NCI-H128 (cell line): ENCODE measurements around the gene MBL2.

Source experiments
- DNase-seq: peaks from one replicate; lab custom pipeline; 2025; ENCODE audit not compliant: unreplicated experiment; lab: John Stamatoyannopoulos, UW

MBL2 gene

DNA sequence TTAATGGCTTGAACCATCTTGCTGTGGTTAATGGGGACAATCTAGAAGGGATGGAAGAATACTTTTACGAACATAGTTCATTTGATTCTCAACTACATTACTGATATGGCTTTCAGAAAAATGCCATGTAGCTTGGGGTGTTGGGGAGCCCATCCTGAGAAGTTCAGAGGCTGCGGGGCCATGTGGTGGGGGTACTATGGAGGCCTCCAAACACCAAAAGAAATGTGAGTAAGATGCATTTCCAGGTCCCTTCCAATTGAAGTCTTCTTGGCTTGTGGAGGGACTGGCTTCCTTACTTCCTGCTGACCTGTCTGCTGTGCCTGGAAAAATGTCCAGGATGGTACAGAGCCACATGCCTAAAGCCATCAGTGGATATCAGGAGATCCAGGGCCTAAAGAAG, 1.6 kb upstream of the MBL2 start:
- no peak for DNase-seq

DNA sequence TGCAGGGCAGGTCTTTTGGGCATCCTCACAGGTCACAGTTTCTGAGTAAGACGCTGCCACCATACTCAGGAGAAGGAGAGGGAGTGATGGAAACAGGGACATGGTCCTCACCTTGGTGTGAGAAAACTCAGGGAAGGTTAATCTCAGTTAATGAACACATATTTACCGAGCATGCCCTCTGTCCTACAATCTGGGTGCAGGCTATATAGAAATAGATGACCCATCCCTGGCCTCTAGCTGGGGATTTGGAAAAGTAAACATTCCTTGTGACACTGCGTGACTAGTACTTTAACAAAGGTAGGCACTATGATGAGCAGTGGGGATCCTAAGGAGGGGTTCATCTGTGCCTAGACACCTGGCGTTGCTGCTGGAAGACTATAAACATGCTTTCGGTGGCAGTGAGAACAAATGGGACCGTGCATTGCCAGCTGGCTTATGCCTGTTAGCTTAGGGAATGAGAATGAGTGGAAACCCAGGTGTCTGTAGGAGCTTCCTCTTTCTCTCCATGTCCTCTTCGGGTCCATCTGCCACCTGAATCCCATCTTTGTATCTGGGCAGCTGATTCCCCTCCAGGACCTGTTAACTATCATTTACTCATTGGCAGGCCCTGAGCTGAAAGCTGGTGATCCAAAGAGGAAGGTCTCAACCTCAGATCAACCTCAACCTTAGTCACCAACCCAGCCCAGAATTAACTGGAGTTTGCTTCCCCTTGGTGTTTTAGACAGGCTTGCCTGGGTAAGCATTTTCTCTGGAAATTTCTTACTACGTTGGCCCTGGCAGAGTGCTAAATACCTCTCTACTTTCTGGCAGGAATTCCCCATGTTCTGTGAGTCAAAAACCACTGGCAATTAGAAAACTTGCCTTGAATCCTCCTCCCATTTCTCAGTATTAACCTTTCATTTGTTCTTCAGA, 794 bp downstream of the MBL2 start:
- no peak for DNase-seq

DNA sequence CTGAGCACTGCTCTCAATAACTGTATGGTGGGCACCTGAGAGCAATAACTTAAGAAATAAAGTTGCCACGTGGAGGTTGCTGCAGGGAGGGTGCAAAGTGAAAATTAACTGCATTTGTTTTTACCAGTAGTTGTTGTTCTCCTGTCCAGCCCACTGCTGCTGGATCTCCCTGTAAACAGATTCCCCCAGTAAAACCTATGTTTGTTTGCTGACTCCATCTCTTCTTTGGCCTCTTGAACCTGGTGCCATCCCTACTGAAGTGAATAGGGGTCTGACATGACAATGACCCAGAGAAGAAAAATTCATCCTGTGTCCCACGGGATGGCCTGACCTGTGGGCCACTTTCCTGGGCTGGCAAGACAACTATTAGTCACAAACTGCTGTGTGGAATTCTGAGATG, 1.7 kb downstream of the MBL2 start:
- DNase-seq = no peak

DNA sequence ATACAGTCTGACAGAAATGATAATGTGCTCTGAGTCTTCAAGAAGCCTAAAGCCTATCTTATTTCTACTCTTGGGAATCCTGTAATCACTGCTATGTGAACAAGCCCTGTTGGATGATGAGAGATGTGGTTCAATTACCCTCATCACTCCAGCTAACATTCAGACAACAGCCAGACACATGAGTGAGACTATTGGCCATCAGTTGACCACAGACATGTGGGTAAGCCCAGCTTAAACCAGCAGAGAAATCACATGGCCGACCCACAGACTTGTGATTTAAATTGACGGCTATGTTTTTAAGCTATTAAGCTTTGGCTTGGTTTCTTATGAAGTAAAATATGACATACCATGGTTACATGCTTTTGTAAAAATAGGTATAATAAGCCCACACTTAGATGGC, 2.6 kb downstream of the MBL2 start:
- DNase-seq = no peak

DNA sequence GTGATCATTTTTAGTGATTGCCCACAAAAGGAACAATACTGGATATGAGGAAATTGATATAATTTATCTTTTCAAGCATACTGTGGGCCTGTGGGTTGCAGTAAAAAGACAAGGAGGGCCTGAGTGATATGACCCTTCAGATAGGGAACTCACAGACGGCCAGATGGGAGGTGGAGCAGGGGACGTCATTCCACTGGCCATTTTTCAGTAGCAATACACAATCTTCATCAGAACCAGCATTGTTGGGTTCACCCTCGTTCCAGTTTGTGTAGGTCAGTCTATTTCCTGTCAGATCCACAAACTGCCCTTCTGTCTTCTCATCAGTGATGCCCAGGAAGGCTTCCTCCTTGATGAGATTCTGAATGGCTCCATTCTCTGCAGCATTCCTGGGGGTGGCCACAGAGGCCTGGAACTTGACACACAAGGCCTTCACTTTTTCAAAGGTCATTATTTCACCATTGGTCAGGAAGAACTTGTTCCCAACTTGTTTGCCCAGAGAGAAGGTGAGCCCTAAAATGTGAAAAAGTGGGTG, 4.5 kb downstream of the MBL2 start:
- DNase-seq = no peak

DNA sequence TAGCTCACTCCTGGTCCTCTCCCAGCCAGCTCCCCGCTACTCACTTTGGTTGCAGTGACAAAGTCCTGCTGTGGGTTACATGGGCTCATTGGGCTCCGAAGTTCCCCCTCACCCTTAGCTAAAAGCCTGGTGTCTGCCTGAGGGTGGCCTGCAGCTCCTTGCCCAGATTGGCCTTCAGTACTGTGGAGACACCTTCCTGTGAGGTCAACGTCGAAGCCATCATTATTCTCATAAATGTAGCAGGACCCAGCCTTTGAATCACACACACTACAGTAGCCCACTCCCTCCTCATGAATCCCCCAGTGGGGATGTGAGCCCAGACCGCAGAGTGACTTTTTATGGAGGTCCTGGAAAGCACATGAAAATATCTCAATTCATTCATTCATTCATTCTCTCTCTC, 10.5 kb downstream of the MBL2 start:
- DNase-seq = no peak

DNA sequence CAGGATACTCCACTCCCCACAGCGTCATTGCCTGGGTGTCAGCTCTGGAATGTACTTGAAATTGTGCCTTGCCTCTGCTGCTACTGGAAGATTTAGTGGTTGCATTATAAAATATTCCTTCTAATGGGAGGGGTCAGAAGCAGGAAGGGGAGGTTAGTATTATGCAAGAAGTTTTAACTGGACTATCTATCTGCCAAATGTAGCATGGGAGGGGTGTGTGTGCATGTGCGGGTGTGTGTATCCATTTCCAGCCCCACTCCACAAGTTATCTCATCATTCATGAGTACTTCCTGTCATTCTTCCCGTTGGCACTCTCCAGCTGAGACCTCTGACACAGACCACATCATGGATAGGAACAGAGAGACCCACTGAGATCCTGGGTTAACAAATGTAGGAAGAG, 13.4 kb downstream of the MBL2 start:
- no peak for DNase-seq

DNA sequence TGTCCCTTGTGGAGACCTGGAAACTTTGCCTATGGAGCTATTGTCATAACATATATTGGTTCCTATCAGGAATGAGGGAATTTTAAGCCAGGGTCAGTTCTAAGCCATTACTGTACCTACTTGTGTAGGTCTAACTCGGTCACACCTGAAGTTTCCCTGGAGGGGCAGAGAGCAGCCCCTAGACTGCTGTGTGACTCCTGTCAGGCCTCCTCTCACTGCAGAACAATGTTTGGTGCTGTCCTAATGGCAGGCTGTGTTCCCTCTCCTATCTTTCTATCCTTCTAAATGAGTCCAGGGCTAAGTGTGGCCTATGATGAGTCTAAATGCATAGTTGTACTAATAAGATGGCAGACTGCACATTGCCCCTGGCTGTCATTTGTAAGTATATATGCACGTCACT, 14.2 kb downstream of the MBL2 start:
- no peak for DNase-seq

DNA sequence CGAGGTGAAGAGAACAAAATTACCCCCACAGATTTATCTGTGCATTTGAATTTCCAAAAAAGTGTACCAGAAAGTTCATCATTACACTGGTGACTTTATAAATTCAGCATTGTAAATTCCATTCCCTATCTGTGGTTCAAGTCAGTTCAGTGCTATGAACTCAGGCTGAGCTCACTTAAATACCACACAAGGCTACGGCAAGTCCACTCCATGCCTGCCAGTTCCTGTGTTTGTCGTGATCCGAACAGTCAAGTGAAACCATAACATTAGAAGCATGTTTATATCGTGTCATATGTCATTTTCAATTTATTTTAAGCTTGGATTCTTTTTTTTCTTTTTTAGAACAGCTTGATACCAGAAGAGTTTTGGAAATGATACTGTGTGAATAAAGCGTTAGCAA, 14.8 kb downstream of the MBL2 start:
- DNase-seq = no peak

DNA sequence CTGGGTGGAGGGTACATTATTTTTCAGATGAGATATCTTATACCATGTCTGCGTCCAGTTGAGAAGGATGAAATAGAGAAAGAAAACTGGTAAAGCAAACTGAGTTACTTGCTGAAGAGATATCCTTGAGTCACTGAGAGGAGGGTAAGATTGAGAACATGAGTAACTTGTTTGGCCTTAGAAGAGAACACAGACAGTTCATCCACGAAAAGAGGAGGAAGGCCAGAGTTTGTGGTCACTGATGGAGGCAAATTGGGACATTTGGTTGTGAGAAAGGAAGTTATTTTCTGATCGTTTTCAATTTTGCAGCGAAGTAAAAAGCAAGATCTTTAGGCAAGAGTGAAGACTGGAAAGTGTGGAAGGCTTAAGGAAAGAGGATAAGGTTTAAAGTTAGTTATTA, 15.6 kb downstream of the MBL2 start:
- DNase-seq = no peak

DNA sequence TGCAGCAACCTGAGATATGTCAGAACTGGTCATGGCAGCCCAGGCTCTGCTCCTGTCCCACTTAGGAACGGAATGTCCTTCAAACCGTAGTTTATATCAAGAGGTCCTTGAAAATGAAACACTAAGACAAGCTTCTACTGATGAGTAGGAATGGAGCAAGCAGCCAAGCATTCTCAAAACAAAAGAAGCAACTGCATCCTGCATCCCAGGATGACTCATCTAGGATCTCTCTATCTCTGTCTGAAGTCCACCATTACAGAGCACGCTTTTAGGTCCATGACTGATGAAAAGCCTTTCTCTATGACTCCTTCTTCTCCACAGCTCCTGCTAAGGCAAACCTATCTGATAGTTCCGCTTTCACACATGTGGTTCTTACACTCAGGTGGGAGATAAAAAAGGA, 16.3 kb downstream of the MBL2 start:
- DNase-seq = no peak

DNA sequence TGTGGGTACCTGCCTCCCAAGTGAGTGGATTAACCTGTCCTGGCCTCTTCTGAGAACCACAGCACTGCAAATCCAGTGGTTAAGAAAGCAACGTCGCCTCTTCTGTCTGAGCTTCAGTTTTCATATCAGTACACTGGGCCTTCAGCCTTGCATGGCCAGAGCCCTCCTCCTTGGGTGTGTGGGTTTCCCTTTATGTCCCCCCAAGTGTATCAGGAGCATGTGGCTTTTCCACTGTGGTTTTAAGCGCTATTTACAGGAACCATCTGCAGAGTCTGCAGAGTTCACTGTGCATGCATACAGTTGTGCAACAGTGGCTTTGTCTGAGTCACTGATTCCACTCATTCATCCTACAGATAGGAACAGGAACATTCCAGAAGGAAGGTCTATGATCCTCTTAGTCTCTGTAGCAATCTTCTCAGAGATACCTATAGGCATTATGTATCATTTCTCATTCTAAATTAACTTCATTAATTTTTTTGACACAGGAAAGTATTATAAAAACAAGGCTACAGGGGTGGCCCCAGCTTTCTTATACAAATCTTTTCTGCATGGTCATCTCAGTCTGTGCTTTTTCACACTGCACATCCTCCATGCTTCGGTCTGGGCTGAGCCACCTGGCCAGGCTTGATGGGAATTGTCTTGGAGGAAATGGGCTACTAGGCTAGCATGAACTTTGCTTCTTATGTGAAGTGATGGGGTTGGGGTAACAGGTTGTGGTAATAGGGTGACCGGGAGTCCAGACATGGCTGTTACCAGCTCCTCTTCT, 17.1 kb downstream of the MBL2 start:
- DNase-seq = no peak

DNA sequence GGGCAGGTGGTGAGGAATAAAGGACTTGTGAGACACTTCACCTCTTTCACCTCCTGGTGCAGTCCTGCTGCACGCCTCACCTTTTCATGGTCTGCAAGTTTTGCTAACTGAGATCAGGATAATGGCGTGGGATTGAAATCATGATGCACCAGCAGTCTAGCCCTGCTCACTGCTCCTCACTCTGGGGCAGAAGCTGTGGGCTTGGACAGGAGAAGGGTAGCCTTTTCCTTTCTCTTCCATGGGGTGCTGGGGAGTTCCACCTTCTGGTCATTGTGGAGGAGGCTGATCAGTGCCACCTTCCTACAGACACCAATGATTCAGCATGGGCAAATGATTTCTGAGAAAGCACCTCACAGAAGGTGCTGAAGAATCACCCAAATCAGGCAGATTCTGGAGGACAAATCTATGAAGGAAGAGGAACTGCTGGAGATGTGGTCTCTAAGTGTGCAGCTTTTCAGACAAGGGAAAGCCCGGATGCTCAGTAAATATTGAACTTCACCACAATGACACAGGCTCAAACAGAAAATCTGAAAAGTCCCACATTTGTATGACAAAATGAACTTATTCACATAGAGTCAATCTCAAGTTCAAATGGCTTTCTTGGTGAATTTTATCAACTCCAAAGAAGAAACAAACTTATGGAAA, 19.7 kb downstream of the MBL2 start:
- no peak for DNase-seq

DNA sequence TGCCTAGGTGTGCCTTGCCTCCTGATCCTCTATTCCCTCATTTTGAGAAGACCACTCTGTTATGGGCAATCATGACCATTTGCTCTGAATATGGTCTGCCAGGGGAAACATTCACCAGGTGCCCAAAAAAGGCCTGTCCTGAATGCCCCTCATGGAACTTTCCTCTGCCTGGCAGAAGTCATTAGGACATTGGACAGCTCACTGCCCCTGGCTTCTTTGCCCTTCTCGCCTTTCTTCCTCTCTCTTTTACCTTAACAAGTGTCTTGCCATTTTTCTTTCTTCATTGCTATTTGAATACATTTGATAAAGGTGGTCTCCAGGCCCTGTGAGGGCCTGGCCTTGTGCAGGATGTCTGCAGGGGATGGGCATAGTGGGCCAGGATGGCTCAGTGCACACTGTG, 20.3 kb downstream of the MBL2 start:
- no peak for DNase-seq

DNA sequence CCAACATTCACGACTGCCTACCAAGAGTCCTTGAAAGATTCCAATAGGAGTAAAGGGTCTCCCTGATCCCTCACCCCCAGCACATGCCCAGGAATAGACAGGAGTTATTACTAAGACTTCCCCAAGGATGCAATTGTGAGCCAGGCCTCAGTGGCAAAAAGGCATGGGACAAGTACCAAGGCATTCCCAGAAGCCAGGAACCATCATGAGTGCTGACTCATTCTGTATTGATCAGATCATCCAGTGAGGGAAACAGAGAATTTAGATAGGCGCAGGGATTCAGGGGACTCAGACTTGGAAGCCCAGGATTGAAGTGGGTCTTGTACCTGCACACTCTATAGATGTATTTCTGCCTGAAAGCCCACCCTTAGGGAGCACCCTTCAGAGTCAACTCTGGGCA, 21.2 kb downstream of the MBL2 start:
- DNase-seq = no peak

DNA sequence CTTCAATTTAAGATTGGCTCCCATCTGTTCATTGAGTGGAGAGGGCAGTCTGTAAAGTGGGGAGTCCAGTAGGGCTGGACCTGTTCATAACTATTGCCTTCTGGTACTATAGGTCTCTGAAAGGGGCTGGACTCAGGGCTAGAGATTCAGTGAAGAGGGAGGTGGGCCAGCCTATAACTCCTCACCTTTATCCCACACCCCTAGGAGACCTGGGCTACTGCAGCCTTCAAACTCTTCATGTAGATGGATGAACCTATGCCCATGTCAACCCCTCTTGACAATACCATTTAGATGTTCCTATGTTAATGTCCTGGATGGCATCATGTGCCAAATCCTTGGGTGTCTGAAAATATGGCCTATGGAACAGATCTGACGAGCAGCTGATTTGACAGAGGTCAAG, 22.0 kb downstream of the MBL2 start:
- DNase-seq = no peak

DNA sequence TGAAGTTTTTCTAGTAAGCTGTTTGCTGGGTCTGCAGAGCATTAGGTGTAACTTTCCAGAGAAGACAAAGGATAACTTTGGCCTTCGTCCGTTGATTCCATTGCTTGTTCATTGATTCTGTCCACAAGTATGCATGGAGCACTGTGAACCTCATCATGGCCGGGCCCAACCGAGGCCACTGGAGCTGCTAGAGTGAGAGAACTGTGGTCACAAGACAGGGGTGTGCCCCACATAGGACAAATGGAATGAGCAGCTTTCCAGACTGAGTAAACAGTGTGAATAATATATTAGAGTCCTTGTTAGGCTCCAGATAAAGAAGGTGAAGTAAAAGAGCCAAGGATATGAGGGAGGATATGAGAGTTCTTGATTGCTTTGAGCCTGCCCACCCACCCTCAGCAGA, 24.9 kb downstream of the MBL2 start:
- no peak for DNase-seq

DNA sequence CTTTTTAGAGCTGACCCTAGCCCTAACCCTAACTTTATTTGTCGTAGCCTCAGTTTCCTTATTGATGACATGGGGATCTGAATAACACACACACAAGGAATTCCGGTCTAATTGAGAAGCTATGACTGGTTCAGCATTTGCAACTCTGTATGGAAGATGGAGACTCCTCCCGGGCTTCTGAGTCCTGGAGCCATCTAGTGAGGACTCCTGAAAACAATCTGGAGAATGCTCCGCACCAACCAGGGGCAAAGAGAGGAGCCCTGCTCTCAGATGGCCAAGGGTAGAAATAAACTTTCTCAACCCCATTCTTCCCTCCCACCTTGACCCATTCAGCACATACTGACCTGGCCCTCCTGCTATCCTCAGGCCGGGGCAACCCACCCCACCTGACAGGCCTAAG, 26.4 kb downstream of the MBL2 start:
- DNase-seq = no peak

DNA sequence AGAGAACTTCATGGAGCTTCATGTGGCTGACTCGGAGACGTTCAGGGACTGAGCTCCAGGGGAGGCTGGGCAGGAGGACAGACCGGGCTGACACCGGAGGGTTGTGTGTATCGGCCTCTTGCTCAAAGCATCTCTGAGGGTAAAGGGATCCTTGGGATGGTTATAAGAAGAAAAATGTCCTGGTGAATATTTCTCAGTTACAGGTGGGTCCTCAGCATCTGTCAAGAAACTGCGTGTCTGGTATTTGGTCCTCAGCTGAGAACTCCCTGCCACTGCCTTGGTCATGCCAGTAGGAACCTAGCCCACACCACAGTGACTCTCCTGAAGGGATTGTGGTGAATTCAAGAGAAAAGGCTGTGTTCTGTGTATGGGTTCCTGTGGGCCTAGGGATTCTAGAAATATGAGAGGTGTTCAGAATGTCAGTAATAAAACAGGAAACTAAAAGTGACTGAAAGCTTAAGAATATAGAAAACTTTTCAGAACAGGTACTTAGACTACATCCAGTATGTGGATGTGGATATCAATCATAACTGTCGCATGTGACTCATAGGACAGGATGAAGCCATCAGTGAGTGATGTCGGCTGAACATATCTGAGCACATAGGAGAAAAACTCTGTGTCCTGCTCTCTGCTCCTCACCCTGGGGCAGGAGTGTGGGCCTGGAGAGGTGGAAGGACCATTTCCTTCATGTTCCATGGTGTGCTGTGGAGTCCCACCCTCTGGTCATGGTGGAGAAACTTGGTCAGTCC, 28.4 kb downstream of the MBL2 start:
- no peak for DNase-seq

DNA sequence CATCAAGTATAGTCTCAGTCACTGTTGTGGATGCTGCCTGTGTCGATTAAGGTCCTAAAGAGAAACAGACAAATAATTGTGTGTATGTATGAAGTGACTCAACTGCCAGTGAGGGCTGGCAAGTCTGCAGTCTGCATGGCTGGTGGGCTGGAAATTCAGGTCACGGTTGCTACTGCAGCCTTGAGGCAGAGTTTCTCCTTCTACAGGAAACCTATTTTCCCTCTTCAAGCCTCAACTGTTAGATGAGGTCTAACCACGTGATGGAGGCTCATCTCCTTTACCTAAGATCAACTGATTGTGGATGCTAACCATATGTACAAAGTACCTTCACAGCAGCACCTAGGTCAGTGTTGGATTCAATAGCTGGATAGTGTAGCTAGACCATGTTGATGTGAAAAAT, 29.9 kb downstream of the MBL2 start:
- DNase-seq = no peak

DNA sequence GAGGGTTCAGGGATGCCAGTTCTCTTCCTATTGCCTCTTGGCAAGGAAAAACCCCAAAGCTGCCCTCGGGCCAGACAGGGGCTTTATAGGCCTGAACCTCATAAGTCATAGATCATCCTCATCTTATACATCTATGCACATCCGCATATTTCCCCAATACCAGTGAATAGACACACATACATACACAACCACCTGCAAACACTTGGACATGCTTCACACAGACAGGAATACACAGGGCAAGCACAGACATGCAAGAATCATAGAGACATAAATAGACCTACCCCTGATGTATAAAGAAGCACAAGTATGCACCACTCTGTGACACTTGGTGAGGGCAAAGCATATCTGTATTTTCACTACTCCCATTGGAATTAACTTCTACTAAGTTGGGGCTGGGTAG, 30.7 kb downstream of the MBL2 start:
- no peak for DNase-seq
